OCI-M1 (cell line): ENCODE data around the gene PACSIN1.

Source experiments
- DNase-seq: peaks from one replicate; lab custom pipeline; 2025; lab: John Stamatoyannopoulos, UW

PACSIN1 gene

GRCh38 chr6:34465531-34466241, at the start of gene PACSIN1:
Gene PACSIN1 (plus strand): TSS chr6:34466076. CDS start chr6:34526306, 60,230 bp downstream.
- no peak for DNase-seq

- no peak for DNase-seq
Measured at GRCh38 chr6:34416877-34417371, 49.0 kb upstream of the PACSIN1 start.

DNA sequence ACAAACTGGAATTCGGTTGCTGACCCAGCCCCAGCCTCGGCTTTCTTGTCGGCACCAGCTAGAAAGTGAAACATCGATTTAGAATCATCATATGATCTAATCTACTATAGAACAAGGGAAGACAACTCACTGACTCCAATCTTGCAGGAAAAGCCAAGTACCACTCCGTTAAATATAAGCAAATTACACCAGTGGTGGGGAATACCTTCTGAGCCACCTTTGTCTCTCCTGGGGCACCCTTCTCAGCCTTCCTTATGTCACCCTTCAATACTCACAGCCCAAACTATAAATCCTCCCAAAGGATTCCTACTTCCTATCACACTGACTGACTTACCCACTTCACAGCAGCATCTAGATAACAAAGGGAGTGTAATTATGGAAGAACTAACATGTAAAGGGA, 47.5 kb upstream of the PACSIN1 start:
- DNase-seq = no peak

- DNase-seq = no peak
Measured at GRCh38 chr6:34423254-34423653, 42.6 kb upstream of the PACSIN1 start.

DNA sequence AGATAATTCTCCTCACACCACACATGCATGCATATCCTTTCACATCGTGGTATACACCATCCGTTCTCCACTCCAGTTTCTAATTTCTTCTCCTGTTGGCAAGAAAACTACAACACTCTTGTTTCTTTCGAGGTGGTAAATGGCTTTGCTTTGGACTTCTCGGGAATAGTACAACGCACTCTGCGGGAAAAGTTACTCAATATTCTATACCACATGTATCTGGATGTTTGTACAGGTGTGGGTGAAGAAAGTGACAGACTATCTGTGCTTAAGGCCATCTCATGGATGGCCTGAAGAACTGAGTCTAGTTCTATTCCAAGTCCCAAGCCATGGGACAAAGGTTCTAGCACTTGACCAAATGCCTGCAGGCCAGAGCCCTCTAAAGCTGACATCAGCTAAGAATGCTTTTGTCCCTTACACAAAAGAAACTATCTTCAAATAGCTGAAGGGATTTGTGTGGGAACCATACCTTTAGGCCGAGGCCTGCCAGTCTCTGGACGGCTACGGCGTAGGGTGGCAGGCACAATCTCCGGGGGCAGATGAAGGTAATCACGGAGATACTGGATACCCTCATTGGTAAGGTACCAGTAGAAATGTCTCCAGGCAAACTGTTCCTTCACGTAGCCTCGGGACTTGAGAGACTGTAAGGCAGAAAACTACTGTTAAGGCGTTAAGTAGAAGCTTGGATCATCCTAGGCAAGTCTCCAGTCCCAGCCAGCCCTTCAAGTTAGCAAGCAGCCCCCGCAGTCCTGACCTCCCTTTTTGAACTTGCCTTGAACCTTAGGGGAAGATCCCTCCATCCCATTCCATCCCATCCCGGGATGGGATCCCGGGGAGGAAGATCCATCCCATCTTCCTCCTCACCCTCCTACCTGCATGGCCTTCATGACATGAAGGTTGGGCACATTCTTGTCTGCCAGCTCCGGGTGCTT, 41.4 kb upstream of the PACSIN1 start:
- DNase-seq = no peak

- no peak for DNase-seq
Measured at GRCh38 chr6:34425132-34425497, 40.8 kb upstream of the PACSIN1 start.

DNA sequence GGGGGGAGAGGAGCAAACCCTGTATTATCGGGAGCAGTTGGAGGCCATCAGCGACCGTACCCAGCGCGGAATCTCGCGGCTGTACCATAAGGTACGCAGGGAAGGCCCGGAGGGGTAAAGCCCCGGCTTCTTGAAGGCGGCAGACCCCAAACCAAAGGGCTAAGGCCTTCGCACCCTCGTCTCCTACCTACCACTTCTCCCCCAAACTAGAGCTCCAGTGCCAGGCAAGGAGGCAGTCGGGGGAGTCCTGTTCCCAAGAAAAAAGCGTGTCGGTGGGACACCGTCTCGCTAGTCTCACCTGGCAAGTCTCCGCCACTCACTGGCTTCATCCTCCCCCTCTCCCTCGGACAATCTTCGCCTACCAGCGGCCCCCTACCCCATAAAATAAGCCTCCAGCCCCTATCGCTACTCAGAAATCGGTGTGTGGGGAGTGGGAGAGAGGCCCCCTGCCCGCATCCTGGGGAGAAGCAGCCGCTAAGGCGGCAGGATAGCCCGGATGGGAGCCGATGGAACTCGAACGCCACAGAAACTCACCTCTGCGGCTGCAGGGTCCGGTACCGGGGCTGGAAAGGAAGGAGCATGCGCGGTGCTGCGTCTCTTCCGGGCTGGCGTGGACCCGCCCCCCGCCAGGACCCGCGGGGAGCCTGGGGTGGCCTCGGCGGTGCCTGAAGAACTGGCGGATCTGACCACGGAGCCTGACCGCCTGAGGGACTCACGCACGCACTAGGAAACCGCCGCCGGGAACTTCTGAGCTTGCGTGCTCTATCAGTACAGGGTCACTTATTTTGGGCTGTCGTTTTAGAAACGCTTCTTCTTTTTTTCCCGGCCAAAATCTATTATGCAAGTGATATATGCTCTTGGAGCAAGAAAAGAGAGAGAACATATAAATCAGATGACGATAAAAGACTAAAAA, 40.1 kb upstream of the PACSIN1 start, which contains the start of gene RPS10:
RPS10 (minus strand) TSS at position 572 of the 913 bp plus-strand sequence. CDS start 848 bp downstream, outside the sequence.
- DNase-seq = peak; percentile 98

GRCh38 chr6:34435916-34436315, 30.0 kb upstream of the PACSIN1 start:
- no peak for DNase-seq

DNA sequence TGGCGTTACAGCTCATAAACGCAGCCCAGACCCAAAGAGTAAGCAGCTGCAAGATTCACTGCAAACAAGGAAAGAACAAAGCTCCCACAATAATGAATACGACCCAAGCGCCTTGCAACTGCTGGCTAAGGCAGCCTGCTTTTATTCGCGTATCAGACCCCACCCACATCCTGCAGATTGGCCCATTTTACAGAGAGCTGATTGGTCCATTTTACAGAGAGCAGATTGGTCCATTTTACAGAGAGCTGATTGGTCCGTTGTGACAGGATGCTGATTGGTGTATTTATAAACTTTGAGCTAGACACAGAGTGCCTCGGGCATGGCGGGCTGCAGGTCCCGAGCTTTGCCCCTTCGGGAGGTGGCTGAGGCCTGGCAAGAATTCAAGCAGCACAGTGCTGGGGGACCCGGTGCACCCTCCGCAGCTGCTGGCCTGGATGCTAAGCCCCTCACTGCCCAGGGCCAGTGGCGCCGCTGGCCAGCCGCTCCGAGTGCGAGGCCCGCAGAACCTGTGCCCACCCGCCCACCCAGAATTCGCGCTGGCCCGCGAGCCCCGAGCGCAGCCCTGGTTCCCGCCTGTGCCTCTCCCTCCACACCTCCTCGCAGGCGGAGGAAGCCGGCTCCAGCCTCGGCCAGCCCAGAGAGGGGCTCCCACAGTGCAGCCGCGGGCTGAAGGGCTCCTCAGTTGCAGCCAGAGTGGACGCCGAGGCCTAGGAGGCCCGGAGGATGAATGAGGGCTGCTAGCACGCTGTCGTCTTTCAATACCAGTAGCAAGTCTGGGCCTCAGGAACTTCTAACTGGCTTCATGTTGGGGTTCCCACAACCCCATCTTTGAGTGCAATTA, 28.9 kb upstream of the PACSIN1 start:
- no peak for DNase-seq

- no peak for DNase-seq
Measured at GRCh38 chr6:34437644-34437970, 28.3 kb upstream of the PACSIN1 start.

GRCh38 chr6:34438705-34439104, 27.2 kb upstream of the PACSIN1 start:
- peak; percentile 21 for DNase-seq

- DNase-seq = no peak
Measured at GRCh38 chr6:34439442-34439841, 26.4 kb upstream of the PACSIN1 start.

DNA sequence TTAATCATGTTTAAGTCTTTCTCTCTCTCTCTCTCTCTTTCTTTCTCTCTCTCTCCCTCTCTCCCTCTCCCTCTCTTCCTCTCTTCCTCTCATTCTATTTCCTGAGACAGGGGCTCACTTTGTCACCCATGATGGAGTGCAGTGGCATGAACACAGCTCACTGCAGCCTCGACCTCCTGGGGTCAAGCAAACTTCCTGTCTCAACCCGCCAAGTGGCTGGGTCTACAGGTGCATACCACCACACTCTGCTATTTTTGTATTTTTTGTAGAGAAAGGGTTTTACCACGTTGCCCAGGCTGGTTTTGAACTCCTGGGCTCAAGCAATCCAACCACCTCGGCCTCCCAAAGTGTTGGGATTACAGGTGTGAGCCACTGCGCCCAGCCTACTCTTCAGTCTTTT, 24.4 kb upstream of the PACSIN1 start:
- no peak for DNase-seq

GRCh38 chr6:34445313-34445860, 20.5 kb upstream of the PACSIN1 start:
- no peak for DNase-seq

DNA sequence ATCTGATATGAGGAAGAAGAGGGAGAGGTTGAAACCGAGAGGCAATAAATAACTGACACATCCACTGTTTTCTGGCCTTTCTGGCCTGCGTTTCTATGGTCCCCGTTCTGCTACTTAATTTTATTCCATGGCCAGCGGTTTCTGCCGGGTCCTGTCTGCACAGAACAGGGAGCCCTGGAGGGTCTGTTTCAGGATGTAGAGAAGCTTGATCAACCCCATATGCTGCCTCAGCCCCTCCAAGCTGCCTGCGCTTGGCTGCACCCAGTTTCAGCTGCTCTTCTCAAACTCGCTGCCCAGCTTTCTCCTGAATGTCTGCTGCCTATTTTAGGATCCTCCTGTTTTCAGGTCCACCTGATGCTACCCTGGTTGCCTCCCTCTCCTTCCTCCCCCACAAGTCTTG, 18.5 kb upstream of the PACSIN1 start:
- no peak for DNase-seq

DNA sequence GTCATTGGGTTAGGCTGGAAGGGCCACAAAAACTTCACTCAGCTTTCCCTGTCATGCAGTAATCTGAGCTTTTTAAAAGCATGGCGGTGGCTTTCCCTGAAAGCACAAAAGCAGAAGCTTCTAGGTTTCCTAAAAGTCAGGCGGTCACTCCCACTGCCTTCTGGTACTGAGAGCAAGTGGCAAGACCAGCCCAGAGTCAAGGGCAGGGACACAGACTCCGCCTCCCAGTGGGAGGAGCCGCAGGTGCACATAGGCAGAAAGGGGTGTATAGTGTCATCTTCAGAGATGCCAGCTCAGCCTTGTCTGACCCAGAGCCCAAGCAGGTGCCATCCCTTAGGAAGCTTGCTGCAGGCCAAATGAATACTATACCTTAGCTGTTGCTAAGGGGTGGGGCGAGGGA, 18.0 kb upstream of the PACSIN1 start:
- DNase-seq = peak; percentile 67

DNA sequence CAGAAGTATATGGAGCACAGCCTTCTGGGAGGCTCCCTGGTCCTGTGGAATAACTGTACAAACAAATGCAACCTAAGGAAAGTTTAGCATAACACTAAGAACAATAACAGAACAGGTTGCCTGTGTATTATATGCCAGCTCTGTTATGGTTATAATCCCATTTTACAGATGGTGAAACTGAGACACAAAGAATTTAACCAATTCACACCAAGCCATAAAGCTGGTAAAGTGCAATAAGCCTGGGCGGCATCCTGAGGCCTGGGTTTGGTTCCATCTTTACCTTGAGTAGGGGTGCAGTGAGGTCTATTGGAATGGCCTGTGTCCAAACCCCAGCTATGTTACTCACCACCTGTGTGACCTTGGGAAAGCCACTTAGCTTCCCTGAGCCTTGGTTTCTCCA, 14.7 kb upstream of the PACSIN1 start:
- DNase-seq = no peak

DNA sequence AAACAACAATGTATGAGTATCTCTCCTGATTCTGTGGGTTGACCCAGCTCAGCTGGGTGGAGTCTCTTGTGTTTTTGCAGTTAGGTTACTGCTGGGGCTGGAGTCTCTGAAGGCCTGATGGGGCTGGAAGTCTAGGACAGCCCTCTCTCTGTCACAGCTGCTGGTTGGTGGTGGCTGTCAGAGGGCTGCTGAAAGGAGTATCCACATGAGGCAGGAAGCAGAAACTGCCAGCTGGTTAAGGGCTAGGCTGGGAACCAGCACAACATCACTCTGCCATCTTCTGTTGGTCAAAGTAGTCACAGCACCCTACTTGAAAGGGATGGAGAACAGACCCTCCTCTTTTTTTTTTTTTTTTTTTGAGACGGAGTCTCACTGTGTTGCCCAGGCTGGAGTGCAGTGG, 10.0 kb upstream of the PACSIN1 start:
- no peak for DNase-seq

DNA sequence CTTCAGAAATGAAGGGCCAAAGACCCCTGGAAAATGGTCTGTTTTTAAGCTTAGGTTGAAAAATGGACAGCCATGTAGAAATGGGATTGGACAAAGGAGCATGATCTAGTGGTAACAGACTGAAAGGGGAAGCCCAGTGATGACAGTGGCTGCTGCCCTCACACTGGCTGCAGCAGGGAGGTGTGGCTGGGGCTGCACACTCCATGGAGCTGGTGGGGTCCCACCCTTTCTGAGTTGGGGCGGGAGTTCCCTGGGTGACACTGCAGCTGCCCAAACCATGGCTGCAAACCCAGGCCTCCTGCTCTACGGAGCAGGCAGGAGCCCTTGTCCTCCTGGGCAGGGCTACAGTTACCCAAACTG, 8.5 kb upstream of the PACSIN1 start:
- peak; percentile 17 for DNase-seq

DNA sequence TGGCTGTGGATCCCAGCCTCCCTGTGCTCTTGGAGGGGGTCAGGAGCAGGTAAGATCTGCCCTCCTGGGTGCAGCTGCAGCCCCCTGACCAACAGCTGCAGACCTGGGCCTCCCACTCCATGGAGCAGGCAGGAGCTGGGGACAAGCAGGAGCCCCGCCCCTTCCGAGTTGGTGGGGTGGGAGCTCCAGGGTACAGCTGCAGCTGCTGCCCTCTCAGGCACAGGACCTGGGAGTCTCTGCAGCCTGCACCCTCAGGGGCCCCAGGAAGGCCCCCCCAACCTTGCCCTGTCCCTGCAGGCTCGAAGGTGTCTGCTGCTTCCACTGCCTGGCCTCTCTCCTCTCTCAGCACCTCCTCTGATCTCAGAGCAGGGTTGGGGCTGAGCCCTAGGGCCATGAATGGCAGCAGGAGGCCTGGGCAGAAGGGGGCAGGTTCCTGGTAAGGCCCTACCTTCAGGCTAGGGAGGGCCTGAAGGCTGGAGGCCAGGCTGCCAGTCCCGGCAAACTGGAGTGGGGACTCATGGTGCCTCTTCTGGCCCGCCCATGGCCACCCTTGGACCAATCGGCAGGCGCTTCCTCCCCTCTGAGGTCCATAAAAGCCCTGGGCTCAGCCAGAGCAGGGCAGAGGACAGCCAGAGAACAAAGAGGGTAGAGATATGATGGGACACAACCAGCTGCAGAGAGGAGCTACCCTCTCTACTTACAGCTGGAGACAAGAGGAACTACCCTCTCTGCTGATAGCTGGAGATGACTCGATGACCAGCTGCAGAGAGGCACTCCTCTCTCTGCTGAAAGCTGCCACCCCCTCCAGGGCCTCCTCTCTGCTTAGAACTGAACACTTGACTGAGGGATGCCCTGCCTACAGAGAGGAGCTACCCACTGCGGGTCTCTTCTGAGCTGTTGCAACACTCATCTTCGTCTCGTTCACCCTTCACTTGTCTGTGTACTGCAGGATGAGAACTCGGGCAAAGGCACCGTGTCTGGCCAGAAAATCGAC, 7.8 kb upstream of the PACSIN1 start:
- no peak for DNase-seq
